AG04450 (cell line): ENCODE measurements around the gene VIPR2. TPM values are rescaled to one million over a fixed set of nuclear protein-coding genes. Genes with fewer than 3 reads are reported as not detected.
"Not testable (repeated sequence)": the region's sequence is repeated elsewhere in the genome, so short reads cannot be mapped to it uniquely, and the experiment has no call there.

ENCODE experiments used
- CTCF ChIA-PET: fragments of 300-600, 350-600 bp; formaldehyde crosslinking; extraction: SDS; loops from one replicate; lab custom pipeline; 2022; ENCODE audit warnings: antibody characterized with exemption, inconsistent platforms; lab: Charles Lee
- POLR2A ChIA-PET: fragments of 350-600 bp; formaldehyde crosslinking; extraction: SDS; loops from one replicate; lab custom pipeline; 2021; ENCODE audit warnings: antibody characterized with exemption, inconsistent platforms; lab: Yijun Ruan, JAX
- DNase-seq: peaks from one replicate; pipeline ENCODE4 v3.0.0-alpha.2; 2011; ENCODE audit warnings: low read depth, low spot score
- H3K27ac ChIP-seq: one replicate; pipeline ENCODE4 v1.5.1; 2012; ENCODE audit warnings: low read depth, low read length, control low read depth
- H3K27me3 ChIP-seq: one replicate; pipeline ENCODE4 v1.6.0; 2012; ENCODE audit warnings: low read length; ENCODE audit not compliant: control insufficient read depth, insufficient read depth
- H3K4me3 ChIP-seq: 2 replicates; pipeline ENCODE4 v1.5.1; 2011; ENCODE audit warnings: mild to moderate bottlenecking, low read depth, low read length, control low read depth
- H3K9me3 ChIP-seq: 2 replicates; pipeline ENCODE4 v1.5.1; 2012; ENCODE audit warnings: low read length; ENCODE audit not compliant: control insufficient read depth, insufficient read depth
- polyA plus RNA-seq: library from polyadenylated mRNA; depleted of rRNA; stranded (reverse); fragments of >200 nt; gene quantifications from 2 replicates; pipeline ENCODE4 v1.2.3, GENCODE V29; 2011
- TF ChIP-seq, protein P1 (sequence below): IDR thresholded peaks from 2 replicates; pipeline ENCODE4 v1.5.1; 2011; ENCODE audit warnings: low read depth, low read length, control low read depth, inconsistent platforms

Gene VIPR2
- polyA plus RNA-seq, 1 experiment = not detected

DNA sequence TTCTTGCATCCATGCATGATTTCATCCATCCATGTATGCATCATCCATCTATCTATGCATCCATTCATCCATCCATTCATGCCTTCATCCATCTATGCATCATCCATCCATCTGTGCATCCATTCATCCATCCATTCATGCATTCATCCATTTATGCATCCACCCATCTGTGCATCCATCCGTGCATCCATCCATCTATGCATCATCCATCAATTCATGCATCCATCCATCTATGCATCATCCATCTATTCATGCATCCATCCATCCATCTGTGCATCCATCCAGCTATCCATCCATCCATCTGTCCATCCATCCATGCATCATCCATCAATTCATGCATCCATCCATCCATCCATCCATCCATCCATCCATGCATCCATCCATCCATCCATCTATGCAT is 157.0 kb downstream of the VIPR2 start:
- ChIA-PET POLR2A (no interaction called here), CTCF (no interaction called here)
- TF ChIP-seq, protein P1, sequence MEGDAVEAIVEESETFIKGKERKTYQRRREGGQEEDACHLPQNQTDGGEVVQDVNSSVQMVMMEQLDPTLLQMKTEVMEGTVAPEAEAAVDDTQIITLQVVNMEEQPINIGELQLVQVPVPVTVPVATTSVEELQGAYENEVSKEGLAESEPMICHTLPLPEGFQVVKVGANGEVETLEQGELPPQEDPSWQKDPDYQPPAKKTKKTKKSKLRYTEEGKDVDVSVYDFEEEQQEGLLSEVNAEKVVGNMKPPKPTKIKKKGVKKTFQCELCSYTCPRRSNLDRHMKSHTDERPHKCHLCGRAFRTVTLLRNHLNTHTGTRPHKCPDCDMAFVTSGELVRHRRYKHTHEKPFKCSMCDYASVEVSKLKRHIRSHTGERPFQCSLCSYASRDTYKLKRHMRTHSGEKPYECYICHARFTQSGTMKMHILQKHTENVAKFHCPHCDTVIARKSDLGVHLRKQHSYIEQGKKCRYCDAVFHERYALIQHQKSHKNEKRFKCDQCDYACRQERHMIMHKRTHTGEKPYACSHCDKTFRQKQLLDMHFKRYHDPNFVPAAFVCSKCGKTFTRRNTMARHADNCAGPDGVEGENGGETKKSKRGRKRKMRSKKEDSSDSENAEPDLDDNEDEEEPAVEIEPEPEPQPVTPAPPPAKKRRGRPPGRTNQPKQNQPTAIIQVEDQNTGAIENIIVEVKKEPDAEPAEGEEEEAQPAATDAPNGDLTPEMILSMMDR = no peak
- no peak for DNase-seq
- Histone ChIP-seq H3K4me3 (no peak overlapping the region), H3K9me3 (peaks cover 34% of the 10 kb centered on the region), H3K27ac (no peak overlapping the region), H3K27me3 (no peaks in the 10 kb centered on the region)

DNA sequence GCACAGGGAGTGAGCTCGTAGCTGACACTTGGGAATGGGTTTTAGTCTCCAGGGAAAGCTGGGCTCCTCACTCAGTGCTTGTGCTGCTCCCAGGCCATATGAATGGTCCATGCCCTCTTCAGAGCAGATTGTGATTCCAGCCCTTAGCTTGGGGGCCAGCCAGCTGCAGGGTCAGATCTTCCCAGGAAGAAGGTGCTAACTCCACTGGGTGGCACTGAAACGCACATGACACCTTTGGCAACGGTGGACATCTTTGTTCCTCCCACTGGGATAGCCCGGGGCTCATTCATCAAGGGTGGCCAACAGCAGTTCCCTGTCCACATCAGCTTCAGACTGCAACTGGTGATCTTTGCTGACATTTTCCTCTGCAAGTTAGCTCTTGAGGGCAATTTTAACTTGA is 159.1 kb downstream of the VIPR2 start:
- CTCF ChIA-PET = no interaction called here
- no peaks in the 10 kb centered on the region for H3K27me3 ChIP-seq
- no peak overlapping the region for H3K4me3 ChIP-seq
- H3K27ac ChIP-seq = no peak overlapping the region
- POLR2A ChIA-PET = no interaction called here
- no peak for DNase-seq
- TF ChIP-seq, protein P1 = no peak
- H3K9me3 ChIP-seq = peaks cover 49% of the 10 kb centered on the region

DNA sequence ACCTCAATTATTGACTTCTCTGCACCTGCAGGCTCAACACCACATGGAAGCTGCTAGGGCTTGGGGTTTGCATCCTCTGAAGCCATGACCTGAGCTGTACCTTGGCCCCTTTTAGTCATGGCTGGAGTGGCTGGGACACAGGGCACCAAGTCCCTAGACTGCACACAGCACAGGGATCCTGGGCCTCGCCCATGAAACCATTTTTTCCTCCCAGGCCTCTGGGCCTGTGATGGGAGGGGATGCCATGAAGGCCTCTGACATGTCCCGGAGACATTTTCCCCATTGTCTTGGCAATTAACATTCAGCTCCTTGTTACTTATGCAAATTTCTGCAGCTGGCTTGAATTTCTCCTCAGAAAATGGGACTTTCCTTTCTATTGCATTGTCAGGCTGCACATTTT is 160.7 kb downstream of the VIPR2 start:
- H3K9me3 ChIP-seq = peaks cover 57% of the 10 kb centered on the region
- POLR2A ChIA-PET, DNase-seq, H3K27ac ChIP-seq, CTCF ChIA-PET, H3K4me3 ChIP-seq, H3K27me3 ChIP-seq: not testable (repeated sequence)

DNA sequence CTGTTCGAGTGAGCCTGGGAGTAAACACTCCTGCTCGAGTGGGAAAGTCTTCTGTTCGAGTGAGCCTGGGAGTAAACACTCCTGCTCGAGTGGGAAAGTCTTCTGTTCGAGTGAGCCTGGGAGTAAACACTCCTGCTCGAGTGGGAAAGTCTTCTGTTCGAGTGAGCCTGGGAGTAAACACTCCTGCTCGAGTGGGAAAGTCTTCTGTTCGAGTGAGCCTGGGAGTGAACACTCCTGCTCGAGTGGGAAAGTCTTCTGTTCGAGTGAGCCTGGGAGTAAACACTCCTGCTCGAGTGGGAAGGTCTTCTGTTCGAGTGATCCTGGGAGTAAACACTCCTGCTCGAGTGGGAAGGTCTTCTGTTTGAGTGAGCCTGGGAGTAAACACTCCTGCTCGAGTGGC is 162.6 kb downstream of the VIPR2 start:
- H3K9me3 ChIP-seq = peaks cover 55% of the 10 kb centered on the region
- CTCF ChIA-PET, DNase-seq: not testable (repeated sequence)

DNA sequence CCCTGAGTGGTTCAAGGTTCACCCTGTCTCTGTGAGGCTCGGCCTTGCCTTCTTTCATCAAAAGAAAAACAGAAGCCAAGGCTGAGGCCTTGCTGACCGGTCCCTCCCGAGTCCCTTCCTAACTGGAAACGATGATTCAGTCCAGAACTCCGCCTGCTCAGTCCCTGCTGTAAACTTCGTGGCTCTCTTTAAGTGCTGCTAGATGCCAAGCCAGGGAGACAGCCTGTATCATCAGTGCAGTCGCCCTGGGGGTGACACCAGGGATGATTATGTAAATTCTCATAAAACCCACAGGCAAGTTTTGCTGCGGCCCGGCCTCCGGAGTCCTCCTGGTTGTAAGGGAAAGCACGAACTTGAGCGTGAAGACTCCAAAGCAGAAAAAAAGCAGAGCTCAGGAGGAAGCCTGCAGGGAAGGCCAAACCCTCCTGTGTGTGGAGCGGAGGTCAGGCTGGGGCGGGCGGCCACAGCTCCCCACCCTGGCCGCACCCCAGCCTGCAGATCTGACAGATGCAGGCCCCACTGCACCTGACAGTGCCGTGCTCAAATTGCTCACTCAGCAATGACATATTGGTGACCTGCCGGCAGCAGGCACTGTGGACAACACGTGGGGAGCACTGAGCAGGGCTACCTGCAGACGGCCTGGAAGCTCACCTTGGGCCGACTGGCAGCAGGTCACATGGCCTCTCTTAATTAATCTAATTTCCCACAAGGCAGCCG is 164.9 kb downstream of the VIPR2 start:
- H3K27ac ChIP-seq = no peak overlapping the region
- TF ChIP-seq, protein P1 = no peak
- CTCF ChIA-PET = no interaction called here
- H3K27me3 ChIP-seq = no peaks in the 10 kb centered on the region
- DNase-seq = no peak
- POLR2A ChIA-PET = no interaction called here
- peaks cover 48% of the 10 kb centered on the region for H3K9me3 ChIP-seq
- no peak overlapping the region for H3K4me3 ChIP-seq

More for the DNA sequence above, 162.6 kb downstream of the VIPR2 start:
- H3K4me3 ChIP-seq, POLR2A ChIA-PET, H3K27me3 ChIP-seq, H3K27ac ChIP-seq: not testable (repeated sequence)

DNA sequence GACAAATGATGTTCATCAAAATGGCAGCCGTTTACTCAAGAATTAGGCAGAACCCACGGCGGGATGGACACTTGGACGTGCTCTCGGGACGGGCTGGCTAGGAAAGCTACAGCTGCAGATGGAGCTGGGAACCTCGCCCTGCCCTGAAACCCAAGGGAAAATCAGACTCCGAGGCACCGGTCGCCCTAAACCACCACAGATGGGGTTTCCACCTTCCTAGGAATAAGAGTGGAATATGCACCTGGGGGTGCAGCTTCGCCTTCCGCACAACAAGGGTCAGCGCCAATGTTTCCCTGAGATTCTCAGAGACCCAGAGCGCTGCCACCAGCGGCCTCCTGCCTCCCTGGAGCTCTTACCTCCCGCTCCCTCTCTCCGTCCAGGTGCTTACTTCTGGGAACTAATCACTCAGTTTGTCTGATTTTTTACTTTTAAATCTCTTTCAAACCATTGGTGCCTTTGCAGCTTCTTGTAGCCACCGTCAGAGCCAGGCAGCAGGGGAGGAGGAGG is 165.6 kb downstream of the VIPR2 start:
- H3K27me3 ChIP-seq = no peaks in the 10 kb centered on the region
- no peak overlapping the region for H3K27ac ChIP-seq
- ChIA-PET POLR2A (no interaction called here), CTCF (interaction anchor here (0.8 to 1.2 kb wide), 3 partner anchors 10 to 366 kb away, joined by 3 to 7 read pairs (median 3); no protein-coding TSS in a partner anchor)
- H3K4me3 ChIP-seq = no peak overlapping the region
- DNase-seq = no peak
- H3K9me3 ChIP-seq = peaks cover 52% of the 10 kb centered on the region
- TF ChIP-seq, protein P1 = no peak
